ENCODE results near the gene HEYL.
A peak's percentile ranks its signal among the peaks of the same experiment; 100 is the strongest.
"Not testable (repeated sequence)": the region's sequence is repeated elsewhere in the genome, so short reads cannot be mapped to it uniquely, and the experiment has no call there.

HEYL gene

DNA sequence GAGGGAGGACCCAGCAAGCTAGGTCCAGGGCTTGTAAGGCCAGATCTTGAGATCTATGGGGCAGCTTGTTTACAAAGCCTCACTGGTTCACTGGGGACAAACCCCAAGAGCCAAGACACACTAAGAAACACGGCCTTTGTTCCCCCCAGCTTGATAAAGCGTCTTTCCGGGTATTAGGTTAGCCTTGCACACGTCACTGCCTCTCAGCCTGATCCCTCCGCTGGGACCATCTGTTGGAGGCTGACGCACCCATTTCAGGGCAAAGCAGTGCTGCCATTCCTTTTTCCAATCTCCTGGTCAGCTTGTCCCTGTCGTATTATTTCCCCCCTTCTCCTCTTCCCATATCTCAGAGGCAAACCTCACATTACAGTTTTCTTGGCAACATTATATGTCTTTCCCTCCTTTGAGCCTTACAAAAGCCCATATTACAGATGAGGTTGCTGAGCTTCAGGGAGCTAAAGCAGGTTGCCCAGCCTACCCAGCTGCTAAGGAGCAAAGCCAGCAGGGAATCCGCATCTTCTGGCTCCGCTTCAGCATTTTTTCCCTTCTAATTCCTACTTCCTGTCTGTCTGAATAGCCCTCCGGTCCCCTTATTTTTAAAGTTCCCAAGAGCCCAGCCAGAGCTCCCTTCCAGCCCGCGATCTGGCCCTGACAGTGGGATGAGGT, 4.1 kb downstream of the HEYL start:
- DNase-seq = no peak

GRCh38 chr1:39633422-39633821, 6.0 kb downstream of the HEYL start:
- DNase-seq = no peak

DNA sequence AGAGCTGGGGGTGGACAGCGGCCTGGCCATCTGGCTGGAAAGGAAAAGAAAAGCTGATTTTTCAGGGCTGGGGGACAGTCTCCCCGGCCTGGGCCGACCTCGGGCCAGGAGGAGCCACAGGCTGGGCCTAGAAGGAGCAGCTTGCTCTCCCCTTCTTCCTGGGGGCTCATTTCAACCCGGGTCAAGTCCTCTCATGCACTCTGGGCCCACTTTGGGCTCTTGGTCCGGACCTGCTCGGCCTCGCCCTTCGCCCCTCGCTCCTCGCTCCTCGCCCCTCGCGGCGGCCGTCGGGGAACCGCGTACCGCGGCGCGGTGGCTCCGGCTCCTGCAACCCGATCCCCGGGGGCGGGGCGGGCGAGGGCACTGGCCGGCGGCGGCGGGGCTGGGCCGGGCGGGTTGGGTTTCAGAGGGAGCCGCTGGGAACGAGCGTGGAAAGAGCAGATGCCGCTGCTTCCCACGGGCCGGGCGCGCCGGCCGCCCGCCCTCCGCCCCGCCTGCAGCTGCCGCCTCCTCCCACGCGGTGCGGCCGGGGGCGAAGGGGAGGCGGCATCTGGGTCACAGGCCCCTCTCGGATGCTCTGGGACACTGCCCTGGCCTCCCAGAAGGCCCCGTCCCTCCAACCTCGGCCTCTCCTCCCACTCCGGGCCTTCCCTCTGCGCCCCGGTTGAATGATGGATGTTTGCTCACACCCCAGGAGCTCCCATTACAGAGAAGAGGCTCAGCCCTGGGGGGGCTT, 6.6 kb downstream of the HEYL start:
- no peak for DNase-seq

DNA sequence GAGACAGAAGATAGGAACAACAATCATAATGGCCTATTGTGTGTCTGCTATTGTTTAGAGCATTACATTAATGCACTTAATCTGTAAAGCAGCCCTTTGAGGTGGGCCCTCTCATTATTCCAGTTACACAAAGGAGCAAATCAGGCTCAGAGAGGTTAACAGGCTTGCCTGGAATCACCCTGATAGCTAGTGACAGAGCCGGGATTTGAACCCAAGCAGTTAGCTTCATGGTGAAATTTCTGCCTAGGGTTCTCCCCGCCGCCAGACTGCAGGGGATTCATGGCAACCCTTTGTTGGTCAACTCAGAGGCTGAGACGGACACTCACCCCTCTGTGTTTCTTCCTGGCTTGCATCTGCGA, 7.1 kb downstream of the HEYL start:
- DNase-seq = no peak

DNA sequence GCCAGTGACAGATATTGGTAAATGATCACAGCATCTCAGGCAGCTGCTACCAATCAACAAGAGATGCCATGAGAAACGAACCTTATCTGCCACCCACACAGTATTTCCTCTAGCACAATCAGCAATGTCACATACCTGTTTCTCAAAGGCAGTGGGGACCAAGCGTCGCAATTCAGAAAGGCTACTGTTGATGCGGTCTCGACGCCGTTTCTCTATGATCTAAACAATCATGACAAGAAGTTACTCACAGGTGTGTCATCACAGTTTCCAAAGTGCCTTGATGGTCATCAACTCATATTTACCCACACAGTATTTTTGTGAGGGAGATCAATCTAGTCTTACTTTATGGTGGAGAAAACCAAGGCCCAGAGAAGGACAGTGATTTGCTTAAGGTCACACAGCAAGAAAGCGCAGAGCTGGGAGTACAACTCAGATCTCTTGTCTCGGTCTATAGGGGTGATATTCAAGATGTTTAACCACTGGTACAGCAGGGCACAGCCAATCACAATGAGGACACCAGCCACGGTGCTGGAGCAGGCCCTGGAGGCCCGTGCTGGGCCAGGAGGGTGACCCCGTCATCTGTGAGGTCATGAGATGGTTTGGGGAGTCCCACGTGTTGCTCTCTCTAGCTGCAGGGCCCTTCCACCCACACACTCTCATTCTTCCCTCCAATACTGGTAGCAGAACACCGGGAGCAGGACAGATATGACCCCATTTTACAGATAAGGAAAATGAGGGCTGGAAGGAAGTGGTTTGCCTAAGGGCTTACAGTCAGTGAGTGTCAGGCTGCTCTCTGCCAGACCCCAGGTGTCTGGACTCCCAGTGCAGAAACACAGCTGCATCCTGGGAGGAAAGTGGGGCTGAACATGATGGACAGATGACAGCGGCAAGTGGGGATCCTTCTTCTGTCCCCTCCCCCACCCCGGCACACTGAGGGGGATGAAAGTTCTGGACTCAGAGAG, 7.8 kb downstream of the HEYL start:
- peak; percentile 33 for DNase-seq

- no peak for DNase-seq
Measured at GRCh38 chr1:39628807-39629350, 10.6 kb downstream of the HEYL start.

DNA sequence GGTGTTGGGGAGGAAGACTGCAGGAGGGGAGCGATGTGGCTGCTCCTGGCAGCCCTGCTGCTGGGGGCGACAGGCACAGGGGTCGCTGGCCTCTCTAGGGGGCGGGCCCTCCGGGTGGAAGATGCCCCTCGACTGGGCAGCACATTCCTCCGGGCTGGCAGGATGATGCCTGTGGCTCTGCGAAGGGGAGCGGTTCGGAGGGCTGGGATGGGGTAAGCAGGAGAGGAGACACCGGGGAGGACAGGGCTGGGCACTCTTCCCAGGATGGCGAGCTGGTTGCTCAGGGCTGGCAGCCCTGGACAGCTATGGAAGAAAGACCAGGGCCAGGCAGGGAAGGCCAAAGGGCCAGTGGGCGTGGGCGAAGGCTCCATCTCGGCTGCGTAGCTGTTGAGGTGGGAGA, 12.8 kb downstream of the HEYL start:
- no peak for DNase-seq

DNA sequence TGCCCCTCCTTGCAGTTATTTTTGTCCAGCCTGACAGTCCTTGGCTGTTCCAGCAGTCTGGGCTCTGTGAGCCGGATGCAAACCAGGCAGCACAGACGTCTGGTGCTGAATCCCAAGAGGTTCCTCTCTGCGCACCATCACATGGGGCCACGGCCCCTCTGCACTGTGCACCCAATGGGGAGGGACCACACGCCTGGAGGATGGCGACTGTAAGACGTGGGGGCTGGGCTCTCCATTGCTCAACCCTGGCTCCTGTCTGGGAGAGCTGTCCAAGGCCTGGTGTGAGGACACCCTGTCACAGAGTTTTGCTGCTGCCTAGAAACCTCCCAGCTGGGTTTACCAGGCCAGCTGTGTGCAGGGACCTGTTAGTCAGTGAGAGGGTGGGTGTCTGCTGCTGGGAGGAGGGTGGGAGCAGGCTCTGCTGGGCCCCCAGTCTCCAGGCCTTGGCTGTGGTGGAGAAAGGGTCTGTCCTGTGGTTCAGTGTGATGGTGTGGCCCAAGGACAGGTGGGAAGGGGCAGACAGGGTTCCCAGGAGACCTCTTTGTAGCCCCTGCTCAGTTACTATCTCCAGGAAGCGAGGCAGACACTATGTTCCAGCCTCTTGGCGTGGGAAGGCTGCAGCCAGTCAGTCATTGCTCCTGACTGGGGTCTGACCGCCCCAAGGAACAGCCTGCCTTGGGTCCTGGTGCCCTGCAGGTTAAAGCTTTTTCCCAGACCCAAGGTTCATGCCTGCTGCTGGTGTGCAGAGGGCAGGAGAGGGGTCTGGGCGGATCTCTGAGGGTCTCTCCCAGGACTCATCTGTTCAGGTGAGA, 13.8 kb downstream of the HEYL start:
- DNase-seq = no peak

DNA sequence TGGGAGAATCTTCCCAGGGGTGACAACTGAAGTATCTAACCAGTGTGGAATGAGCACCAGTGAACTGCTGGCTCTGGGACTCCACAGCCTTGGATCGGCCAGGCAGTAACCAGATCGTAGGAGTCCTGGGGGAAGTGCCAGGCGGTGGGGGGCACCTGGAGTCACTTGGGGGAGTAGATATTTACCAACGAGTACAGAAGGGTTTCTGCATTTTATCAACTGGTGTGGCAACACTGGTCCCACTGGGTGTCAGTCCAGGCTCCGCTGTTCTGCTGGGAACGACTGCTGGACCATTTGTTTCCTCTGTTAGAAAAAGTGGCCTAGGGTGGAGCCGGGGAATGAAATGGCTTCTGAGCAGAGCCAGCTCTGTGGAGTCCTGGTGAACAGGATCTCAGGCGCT, 14.4 kb downstream of the HEYL start:
- no peak for DNase-seq

DNA sequence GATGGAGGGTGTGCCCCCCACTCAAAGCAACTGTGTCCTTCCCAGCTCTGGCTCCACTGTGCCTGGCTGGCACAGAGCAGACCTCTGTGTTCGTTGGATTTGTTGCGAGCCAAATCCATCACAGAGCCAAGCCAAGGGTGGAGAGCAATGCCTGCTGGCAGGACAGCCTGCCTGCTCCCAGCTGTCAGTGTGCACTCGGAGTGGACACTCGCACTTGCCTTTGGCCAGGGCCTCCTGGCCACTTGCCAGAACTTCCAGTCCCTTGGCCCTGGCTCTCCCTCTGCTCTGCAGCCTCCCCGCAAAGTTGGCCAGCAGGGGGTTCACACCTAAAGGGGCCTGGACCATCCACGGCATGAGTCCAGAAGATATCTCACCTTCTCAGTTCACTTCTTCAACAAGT, 16.4 kb downstream of the HEYL start:
- no peak for DNase-seq

- DNase-seq = no peak
Measured at GRCh38 chr1:39622427-39622826, 17.0 kb downstream of the HEYL start.

GRCh38 chr1:39620659-39621165, 18.7 kb downstream of the HEYL start:
- no peak for DNase-seq

GRCh38 chr1:39617488-39618049, 21.9 kb downstream of the HEYL start:
- DNase-seq = no peak

GRCh38 chr1:39615086-39615673, 24.3 kb downstream of the HEYL start:
- no peak for DNase-seq

- DNase-seq = no peak
Measured at GRCh38 chr1:39614488-39614887, 25.0 kb downstream of the HEYL start.

GRCh38 chr1:39613250-39613649, 26.2 kb downstream of the HEYL start:
- no peak for DNase-seq

GRCh38 chr1:39609618-39610331, 29.7 kb downstream of the HEYL start:
- peak; percentile 90 for DNase-seq

GRCh38 chr1:39608921-39609320, 30.5 kb downstream of the HEYL start:
- DNase-seq = no peak

GRCh38 chr1:39603677-39604076, 35.8 kb downstream of the HEYL start:
- not testable (repeated sequence) for DNase-seq

- DNase-seq = not testable (repeated sequence)
Measured at GRCh38 chr1:39601667-39602255, 37.7 kb downstream of the HEYL start.
